GM23338 (cell line): ENCODE data around the gene RSRC1. TPM values are rescaled to one million over a fixed set of nuclear protein-coding genes. Genes with fewer than 3 reads are reported as not detected.

Experiments
- ATAC-seq: fragments of 200-7000 bp; cut with Tn5 transposase; 3 replicates; pipeline ENCODE4 v1.9.1; 2020
- DNase-seq: peaks from one replicate; pipeline ENCODE4 v3.0.0-alpha.2; 2015; ENCODE audit warnings: low spot score
- H2AFZ ChIP-seq: fragments of 200-600 bp; sonication (generic); 2 replicates; pipeline ENCODE4 v1.8.0; 2016; ENCODE audit warnings: antibody characterized with exemption, mild to moderate bottlenecking, moderate library complexity
- H3F3A ChIP-seq: fragments of 200-600 bp; sonication (generic); replicated peaks from 2 replicates; pipeline ENCODE4 v1.8.0; 2017; ENCODE audit warnings: antibody characterized with exemption, mixed run types, low read depth
- H3K27ac ChIP-seq: fragments of 200-600 bp; sonication (generic); 2 replicates; pipeline ENCODE4 v1.6.1; 2016; ENCODE audit warnings: low read depth
- H3K27me3 ChIP-seq: fragments of 200-600 bp; sonication (generic); 2 replicates; pipeline ENCODE4 v1.8.0; 2016; ENCODE audit warnings: mild to moderate bottlenecking, mixed run types, moderate library complexity; ENCODE audit not compliant: insufficient read depth
- H3K36me3 ChIP-seq: fragments of 200-600 bp; sonication (generic); 2 replicates; pipeline ENCODE4 v1.8.0; 2016; ENCODE audit warnings: mild to moderate bottlenecking; ENCODE audit not compliant: insufficient read depth
- H3K4me1 ChIP-seq: fragments of 200-600 bp; sonication (generic); 2 replicates; pipeline ENCODE4 v1.8.0; 2016; ENCODE audit warnings: mild to moderate bottlenecking, moderate library complexity; ENCODE audit not compliant: insufficient read depth
- H3K4me2 ChIP-seq: fragments of 200-600 bp; sonication (generic); 2 replicates; pipeline ENCODE4 v1.7.1; 2017; ENCODE audit warnings: mixed run types
- H3K4me3 ChIP-seq: fragments of 200-600 bp; sonication (generic); 2 replicates; pipeline ENCODE4 v1.6.1; 2016; ENCODE audit warnings: mixed run types
- H3K79me2 ChIP-seq: fragments of 200-600 bp; sonication (generic); replicated peaks from 2 replicates; pipeline ENCODE4 v1.8.0; 2017; ENCODE audit warnings: mild to moderate bottlenecking; ENCODE audit not compliant: insufficient read depth
- H3K9me2 ChIP-seq: fragments of 200-600 bp; sonication (generic); 2 replicates; pipeline ENCODE4 v1.8.0; 2017; ENCODE audit not compliant: insufficient read depth
- H4K20me1 ChIP-seq: fragments of 200-600 bp; sonication (generic); replicated peaks from 2 replicates; pipeline ENCODE4 v1.8.0; 2017; ENCODE audit warnings: mild to moderate bottlenecking; ENCODE audit not compliant: insufficient read depth
- H3K27ac Mint-ChIP-seq: 2 replicates; pipeline ENCODE4 v1.8.0; 2020; ENCODE audit warnings: inconsistent platforms, mild to moderate bottlenecking, moderate library complexity, mixed read lengths
- H3K27me3 Mint-ChIP-seq: 3 replicates; pipeline ENCODE4 v1.8.0; 2022; ENCODE audit warnings: low read depth, mild to moderate bottlenecking, moderate library complexity, mixed read lengths, inconsistent platforms; ENCODE audit not compliant: insufficient read depth, poor library complexity
- H3K36me3 Mint-ChIP-seq: 3 replicates; pipeline ENCODE4 v1.8.0; 2021; ENCODE audit warnings: low read depth, mild to moderate bottlenecking, inconsistent platforms, moderate library complexity, mixed read lengths
- H3K4me1 Mint-ChIP-seq: 3 replicates; pipeline ENCODE4 v1.8.0; 2020; ENCODE audit warnings: mild to moderate bottlenecking, inconsistent platforms, mixed read lengths
- H3K4me3 Mint-ChIP-seq: 3 replicates; pipeline ENCODE4 v1.8.0; 2021; ENCODE audit warnings: moderate library complexity, mild to moderate bottlenecking, inconsistent platforms, mixed read lengths
- H3K9me3 Mint-ChIP-seq: 3 replicates; pipeline ENCODE4 v1.8.0; 2020; ENCODE audit warnings: moderate library complexity, mild to moderate bottlenecking, inconsistent platforms, mixed read lengths
- CREB1 ChIP-seq: fragments of 250-450 bp; sonication (Bioruptor Pico); IDR thresholded peaks from 2 replicates; pipeline ENCODE4 v1.5.0; 2020; ENCODE audit warnings: low read depth, mild to moderate bottlenecking, moderate library complexity
- CTCF ChIP-seq, 2 experiments: fragments of 200-600 bp in 1 of 2; sonication (generic) in 1 of 2; conservative IDR thresholded peaks; 2 replicates each; pipeline versions ENCODE4 v1.5.1 to v1.6.1; 2016 to 2017; ENCODE audit warnings: antibody characterized with exemption in 2 of 2, low read depth in 2 of 2, mild to moderate bottlenecking in 2 of 2, moderate library complexity in 1 of 2
- ETS1 ChIP-seq: IDR thresholded peaks from 2 replicates; pipeline ENCODE4 v1.6.1; 2016; ENCODE audit warnings: antibody characterized with exemption
- EZH2 ChIP-seq: fragments of 200-600 bp; sonication (generic); IDR thresholded peaks from one replicate; pipeline ENCODE4 v1.8.0; 2017; ENCODE audit warnings: antibody characterized with exemption, mild to moderate bottlenecking, low read depth; ENCODE audit not compliant: unreplicated experiment
- EZH2phosphoT487 ChIP-seq: fragments of 200-600 bp; sonication (generic); IDR thresholded peaks from one replicate; pipeline ENCODE4 v1.8.1; 2018; ENCODE audit warnings: antibody characterized with exemption; ENCODE audit not compliant: unreplicated experiment
- JUNB ChIP-seq: IDR thresholded peaks from one replicate; pipeline ENCODE4 v1.6.1; 2016; ENCODE audit warnings: antibody characterized with exemption; ENCODE audit not compliant: unreplicated experiment
- NANOG ChIP-seq: IDR thresholded peaks from 2 replicates; pipeline ENCODE4 v1.6.1; 2016; ENCODE audit warnings: antibody characterized with exemption, borderline replicate concordance
- POLR2AphosphoS5 ChIP-seq: IDR thresholded peaks from 2 replicates; pipeline ENCODE4 v1.6.1; 2016; ENCODE audit warnings: antibody characterized with exemption, low read depth
- REST ChIP-seq: IDR thresholded peaks from one replicate; pipeline ENCODE4 v1.6.1; 2018; ENCODE audit warnings: antibody characterized with exemption; ENCODE audit not compliant: unreplicated experiment
- STAT1 ChIP-seq: IDR thresholded peaks from one replicate; pipeline ENCODE4 v1.6.1; 2016; ENCODE audit warnings: antibody characterized with exemption; ENCODE audit not compliant: unreplicated experiment
- ZNF114 ChIP-seq: fragments of 250-450 bp; sonication (Bioruptor Pico); IDR thresholded peaks from 2 replicates; pipeline ENCODE4 v1.5.0; 2020; ENCODE audit warnings: mild to moderate bottlenecking, moderate library complexity
- ZNF331 ChIP-seq: fragments of 250-450 bp; sonication (Bioruptor Pico); IDR thresholded peaks from 2 replicates; pipeline ENCODE4 v1.5.0; 2020; ENCODE audit warnings: low read depth, mild to moderate bottlenecking, moderate library complexity
- ZNF462 ChIP-seq: fragments of 250-450 bp; sonication (Bioruptor Pico); IDR thresholded peaks from 2 replicates; pipeline ENCODE4 v1.5.0; 2020; ENCODE audit warnings: mild to moderate bottlenecking, moderate library complexity
- polyA plus RNA-seq: library from polyadenylated mRNA; unstranded; fragments of >200 nt; fragmentation: Nextera tagmentation; extraction: Ambion mirVana; gene quantifications from 2 replicates; pipeline ENCODE4 v1.2.1, GENCODE V29; 2016
- total RNA-seq: library from RNA; depleted of rRNA; stranded (reverse); fragments of >200 nt; shearing (Covaris generic); gene quantifications from 2 replicates; pipeline ENCODE4 v1.2.3, GENCODE V29; 2014

The RSRC1 gene
- total and polyA plus RNA-seq, 2 experiments from 2014 or later, result 32.5 to 76.8 TPM

- no peaks in the 10 kb centered on the region for H3F3A ChIP-seq
- H3K9me2 ChIP-seq, result no peaks in the 10 kb centered on the region
- no peaks in the 10 kb centered on the region for H3K9me3 Mint-ChIP-seq
- no peaks in the 10 kb centered on the region for H3K79me2 ChIP-seq
- H3K27ac Mint-ChIP-seq, result no peak overlapping the region
- no peaks in the 10 kb centered on the region for H3K4me1 ChIP-seq
- no peak for TF ChIP-seq CTCF (conservative IDR thresholded peaks at IDR 0.05; ENCODE audit: low read depth in 2 of 2)
- TF ChIP-seq NANOG, result no peak
- TF ChIP-seq ZNF462 (CRISPR knock-in tag), result no peak
- no peak for TF ChIP-seq ZNF114 (CRISPR knock-in tag)
- no peak for TF ChIP-seq ETS1
- no peak for TF ChIP-seq STAT1
- no peak for TF ChIP-seq CREB1 (CRISPR knock-in tag)
- no peak for TF ChIP-seq JUNB
- TF ChIP-seq REST, result no peak
- no peak for TF ChIP-seq EZH2
- TF ChIP-seq POLR2AphosphoS5, result no peak
- no peak for TF ChIP-seq EZH2phosphoT487
- TF ChIP-seq ZNF331 (CRISPR knock-in tag), result no peak
- no peaks in the 10 kb centered on the region for H3K27me3 Mint-ChIP-seq
- H3K36me3 Mint-ChIP-seq, result no peaks in the 10 kb centered on the region
- H3K27me3 ChIP-seq, result no peaks in the 10 kb centered on the region
- H3K36me3 ChIP-seq, result no peaks in the 10 kb centered on the region
- H3K4me2 ChIP-seq, result no peak overlapping the region
- no peak overlapping the region for H2AFZ ChIP-seq
- H4K20me1 ChIP-seq, result no peaks in the 10 kb centered on the region
- no peak overlapping the region for H3K4me3 ChIP-seq
- no peak overlapping the region for H3K4me3 Mint-ChIP-seq
- no peak for DNase-seq
- no peak overlapping the region for H3K27ac ChIP-seq
- ATAC-seq, result no peak
- no peaks in the 10 kb centered on the region for H3K4me1 Mint-ChIP-seq
Measured at GRCh38 chr3:158430968-158431367, 321.1 kb downstream of the RSRC1 start.
